GM19455 (cell line): Measurements from ENCODE around the gene NTSR1.

Experiments
- ATAC-seq: cut with Tn5 transposase; IDR thresholded peaks from one replicate; pipeline ENCODE4 v1.9.1; 2021; ENCODE audit not compliant: unreplicated experiment

Gene NTSR1

GRCh38 chr20:62799459-62799858 is 90.8 kb downstream of the NTSR1 start:
- no peak for ATAC-seq

- ATAC-seq = no peak
Observed at GRCh38 chr20:62799873-62800272, 91.2 kb downstream of the NTSR1 start.

- ATAC-seq = no peak
Observed at GRCh38 chr20:62800314-62801259, 92.0 kb downstream of the NTSR1 start.

DNA sequence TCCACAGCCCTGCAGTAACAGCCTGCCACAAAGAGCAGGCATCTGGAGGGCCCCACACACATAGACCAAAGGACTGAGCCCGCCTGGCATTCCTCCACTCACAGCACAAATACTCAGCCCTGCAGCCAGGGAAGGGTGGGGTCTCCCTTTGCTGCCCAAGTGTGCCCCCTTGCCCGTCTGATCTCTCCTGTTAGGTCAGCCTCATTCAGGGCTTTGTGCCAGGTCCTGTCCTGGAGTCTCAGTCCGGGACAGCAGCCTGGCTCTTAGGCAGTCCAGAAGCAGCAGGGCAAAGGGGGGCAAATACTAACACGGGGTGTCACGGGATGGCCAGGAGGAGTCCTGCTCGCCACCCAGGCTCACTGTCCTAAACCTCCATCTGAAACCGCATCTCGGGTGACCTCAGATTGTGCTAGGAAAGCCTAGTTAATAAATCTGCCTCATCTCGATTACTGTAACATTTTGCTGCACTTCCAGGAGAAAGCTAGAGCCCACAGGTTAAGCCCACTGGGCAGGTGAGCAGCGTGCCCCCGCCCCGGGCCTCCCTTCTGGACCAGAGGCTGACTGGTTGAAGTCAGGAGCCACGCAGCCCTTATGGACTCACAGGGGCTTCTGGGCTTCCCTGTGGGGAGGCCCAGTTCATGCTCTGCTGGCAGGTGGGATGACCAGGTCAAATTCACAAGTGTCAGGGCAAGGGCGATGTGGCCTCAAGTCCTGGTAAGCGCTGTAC is 92.8 kb downstream of the NTSR1 start:
- ATAC-seq = no peak

DNA sequence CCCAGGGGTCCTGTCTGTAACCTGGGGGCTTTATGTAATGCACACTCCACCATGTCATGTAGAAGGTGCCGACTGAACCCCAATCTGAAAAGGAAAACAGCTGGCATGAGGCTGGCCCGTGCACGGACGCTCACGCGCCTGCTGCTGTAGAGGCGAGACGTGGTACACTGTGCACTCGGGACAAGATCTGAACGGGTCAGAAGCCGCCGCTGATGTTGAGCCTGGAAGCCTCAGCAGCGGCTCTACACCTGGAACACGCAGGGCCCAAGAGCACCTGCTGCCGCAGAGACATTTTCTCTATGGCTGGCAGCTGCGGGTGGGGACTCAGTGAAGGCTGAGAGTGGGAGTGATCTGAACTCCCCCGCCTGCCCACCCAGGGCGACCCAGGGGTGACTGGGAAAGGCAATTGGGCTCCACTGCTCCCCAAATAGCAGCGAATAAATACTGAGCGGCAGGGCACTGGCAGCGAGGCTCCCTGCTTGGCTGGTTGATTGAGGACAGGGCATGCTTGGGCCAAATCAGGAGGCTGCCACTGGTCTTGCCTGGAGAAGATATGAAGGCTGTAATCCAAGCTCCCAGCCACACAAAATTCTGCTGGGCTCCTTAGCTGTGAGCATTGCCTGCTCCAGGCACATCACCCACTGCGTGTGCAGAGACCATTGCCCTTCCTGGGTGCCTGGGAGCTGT is 93.5 kb downstream of the NTSR1 start:
- no peak for ATAC-seq

GRCh38 chr20:62804021-62804626 is 95.5 kb downstream of the NTSR1 start:
- ATAC-seq = peak; percentile 12

GRCh38 chr20:62804627-62805154 is 96.1 kb downstream of the NTSR1 start, which contains the start of gene OGFR:
TSS of gene OGFR (plus strand) at chr20:62804835. CDS start at chr20:62804860, 25 bp downstream.
- ATAC-seq = peak; percentile 49

- peak; percentile 25 for ATAC-seq
Observed at GRCh38 chr20:62805155-62805710, 96.6 kb downstream of the NTSR1 start.

DNA sequence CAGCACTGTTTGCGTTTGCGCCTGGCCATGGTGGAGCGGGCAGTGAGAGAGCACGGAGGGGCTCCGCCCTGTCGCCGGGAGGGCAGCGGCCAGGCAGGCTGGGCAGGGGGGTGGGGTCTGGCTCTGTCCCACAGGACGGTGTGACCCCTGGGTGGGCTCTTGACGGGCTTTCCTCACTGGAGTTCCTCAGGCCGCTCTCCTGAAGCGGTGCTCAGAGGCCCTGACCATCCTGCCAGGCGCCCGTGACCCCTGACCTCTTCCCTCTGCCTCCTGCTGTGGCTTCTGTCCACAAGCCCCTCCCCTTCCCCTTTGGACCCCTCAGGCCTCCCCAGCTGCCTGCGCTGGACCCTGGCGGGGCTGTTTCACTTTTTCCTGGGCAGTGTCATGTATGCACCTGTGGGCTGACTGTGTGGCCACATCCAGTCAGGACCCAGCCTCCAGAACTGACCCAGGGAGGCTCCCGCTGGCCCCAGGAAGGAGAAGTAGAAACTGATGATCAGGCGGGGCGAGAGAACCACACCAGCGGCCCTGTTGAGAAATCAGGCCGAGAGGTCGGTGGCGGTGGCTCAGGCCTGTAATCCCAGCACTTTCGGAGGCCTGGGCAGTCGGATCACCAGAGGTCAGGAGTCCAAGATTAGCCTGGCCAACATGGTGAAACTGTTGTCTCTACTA is 97.2 kb downstream of the NTSR1 start:
- no peak for ATAC-seq

DNA sequence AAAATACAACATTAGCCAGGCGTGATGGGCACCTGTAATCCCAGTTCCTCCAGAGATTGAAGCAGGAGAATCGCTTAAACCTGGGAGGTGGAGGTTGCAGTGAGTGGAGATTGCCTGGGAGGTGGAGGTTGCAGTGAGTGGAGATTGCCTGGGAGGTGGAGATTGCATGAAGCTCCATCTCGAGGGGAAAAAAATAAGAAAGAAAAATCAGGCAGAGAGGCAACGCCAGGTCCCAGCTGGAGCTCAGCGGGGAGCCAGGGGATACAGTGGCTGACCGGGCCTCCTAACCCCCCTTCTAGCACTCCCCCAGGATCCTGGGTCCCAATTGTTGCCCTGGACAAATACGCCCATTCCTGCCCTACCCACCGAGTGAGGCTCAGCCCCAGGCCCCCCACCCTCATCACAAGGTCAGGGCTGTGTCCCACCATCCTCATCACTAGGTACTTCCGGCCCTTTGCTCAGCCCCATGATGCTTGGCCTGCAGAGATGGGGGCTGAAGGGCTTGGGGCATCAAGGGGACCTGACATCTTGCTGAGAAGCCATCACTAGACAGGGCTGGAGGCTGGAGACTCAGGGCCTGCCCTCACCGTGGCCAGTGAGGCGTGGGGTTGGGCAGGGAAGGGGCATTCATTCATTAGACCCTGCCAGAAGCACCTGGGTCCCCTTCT is 97.9 kb downstream of the NTSR1 start:
- ATAC-seq = no peak

DNA sequence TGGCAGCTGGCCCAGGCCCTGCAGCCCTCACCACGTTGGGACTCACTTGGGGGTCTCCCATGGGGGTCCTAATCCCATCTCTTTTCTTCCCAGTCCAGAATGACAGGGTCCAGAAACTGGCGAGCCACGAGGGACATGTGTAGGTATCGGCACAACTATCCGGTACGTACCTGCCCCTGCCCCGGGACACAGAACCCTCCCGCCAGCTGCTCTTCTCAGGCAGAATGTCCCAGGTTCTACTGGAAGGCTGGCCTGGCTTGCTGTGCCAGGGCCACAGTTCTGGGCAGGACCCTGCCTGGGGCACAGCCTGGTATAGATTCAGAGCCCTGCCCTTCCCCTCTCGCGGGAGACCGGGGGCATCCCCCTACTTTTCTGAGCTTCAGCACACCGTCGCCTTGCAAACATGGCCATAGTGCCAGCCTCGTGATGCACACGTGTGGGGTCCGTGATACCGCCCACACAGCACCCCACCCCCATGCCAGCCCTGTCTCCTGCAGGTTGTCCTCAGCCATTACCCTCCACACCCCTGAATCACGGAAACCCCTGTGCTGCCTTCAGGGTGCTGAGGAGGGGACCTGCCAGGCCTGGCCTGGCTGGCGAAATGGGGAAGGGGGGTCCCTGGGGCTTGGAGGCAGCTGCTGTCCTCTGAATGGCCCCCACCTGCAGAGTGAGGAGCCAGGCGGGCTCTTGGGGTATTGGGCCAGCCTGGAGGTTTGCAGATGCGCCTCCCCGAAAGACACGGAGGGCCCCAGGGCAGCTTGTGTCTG is 99.0 kb downstream of the NTSR1 start:
- no peak for ATAC-seq

DNA sequence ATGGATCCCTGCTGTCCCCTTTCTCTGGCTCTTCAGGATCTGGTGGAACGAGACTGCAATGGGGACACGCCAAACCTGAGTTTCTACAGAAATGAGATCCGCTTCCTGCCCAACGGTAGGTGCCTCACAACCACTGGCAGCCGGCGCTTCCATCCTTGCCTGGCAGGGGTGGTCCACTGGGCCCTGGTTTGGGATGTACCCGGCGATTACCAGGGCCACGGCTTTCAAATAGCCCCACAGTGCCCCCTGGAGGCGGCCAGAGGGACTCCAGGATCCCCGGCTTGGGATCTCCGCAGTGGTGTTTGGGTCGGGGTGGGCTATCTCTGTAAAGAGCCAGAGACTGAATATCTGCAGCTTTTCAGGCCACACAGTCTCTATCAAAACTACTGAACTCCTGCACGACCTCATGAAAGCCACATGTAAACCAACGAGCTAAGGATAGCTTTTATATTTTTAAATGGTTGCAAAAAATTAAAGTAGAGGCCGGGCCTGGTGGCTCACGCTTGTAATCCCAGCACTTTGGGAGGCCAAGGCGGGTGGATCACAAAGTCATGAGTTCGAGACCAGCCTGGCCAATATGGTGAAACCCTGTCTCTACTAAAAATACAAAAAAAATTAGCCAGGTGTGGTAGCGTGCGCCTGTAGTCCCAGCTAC is 99.7 kb downstream of the NTSR1 start:
- no peak for ATAC-seq

- ATAC-seq = no peak
Observed at GRCh38 chr20:62809530-62810428, 101.1 kb downstream of the NTSR1 start.

DNA sequence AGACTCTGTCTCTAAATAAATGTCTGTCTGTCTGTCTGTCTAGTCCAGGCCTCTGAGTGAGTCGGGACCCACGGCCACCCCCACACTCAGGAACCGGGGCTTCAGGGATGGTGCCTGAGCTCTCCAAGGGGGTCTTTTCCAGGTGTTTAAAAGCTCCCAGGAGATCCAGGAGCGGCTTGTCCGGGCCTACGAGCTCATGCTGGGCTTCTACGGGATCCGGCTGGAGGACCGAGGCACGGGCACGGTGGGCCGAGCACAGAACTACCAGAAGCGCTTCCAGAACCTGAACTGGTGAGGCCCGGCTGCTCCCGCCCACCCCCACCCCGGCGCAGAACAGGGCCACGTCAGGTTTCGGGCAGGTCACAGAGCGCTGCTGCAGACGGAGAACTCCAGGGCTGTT is 102.7 kb downstream of the NTSR1 start:
- no peak for ATAC-seq

- no peak for ATAC-seq
Observed at GRCh38 chr20:62811720-62812119, 103.1 kb downstream of the NTSR1 start.
